Left ventricle myocardium inferior (tissue), 1 donor: Measurements from ENCODE around the gene LEP. TPM values are rescaled to one million over a fixed set of nuclear protein-coding genes. Genes with fewer than 3 reads are reported as not detected.
A peak's percentile ranks its signal among the peaks of the same experiment; 100 is the strongest.

ENCODE experiments used
- DNase-seq: peaks from one replicate; pipeline ENCODE4 v3.0.0-alpha.2; 2020
- H3K27ac ChIP-seq: fragments of 200-600 bp; replicated peaks from 2 replicates; pipeline ENCODE4 v1.8.0; 2021
- H3K27me3 ChIP-seq: fragments of 200-600 bp; 2 replicates; pipeline ENCODE4 v1.8.0; 2021; ENCODE audit warnings: low read depth
- H3K36me3 ChIP-seq: fragments of 200-600 bp; 2 replicates; pipeline ENCODE4 v1.8.0; 2021
- H3K4me1 ChIP-seq: fragments of 200-600 bp; 2 replicates; pipeline ENCODE4 v1.8.0; 2021
- H3K4me3 ChIP-seq: fragments of 200-600 bp; 2 replicates; pipeline ENCODE4 v1.8.0; 2021; ENCODE audit warnings: mild to moderate bottlenecking, moderate library complexity
- H3K9me3 ChIP-seq: fragments of 200-600 bp; replicated peaks from 2 replicates; pipeline ENCODE4 v1.8.0; 2021
- CTCF ChIP-seq: fragments of 200-600 bp; IDR thresholded peaks from 2 replicates; pipeline ENCODE4 v1.8.0; 2021; ENCODE audit warnings: antibody characterized with exemption, mild to moderate bottlenecking, borderline replicate concordance
- intact Hi-C: fragments of 100-400 bp; cut with micrococcal nuclease; formaldehyde crosslinking; loops from one replicate; pipeline ENCODE4 v1.11.0; 2022
- total RNA-seq: library from RNA; stranded (reverse); fragmentation: NEBNext Ultra II Directional; extraction: Animal tissue kit (Norgen Biotek cat#: 25700); gene quantifications from one replicate; pipeline ENCODE4 v1.2.1, GENCODE V29; 2021
- donor health status: DM: no; HTN: yes; CAD: no; lungs with severe emphysema.

LEP gene
- total RNA-seq, 1 donor from 2014 or later, result 0.14 TPM

GRCh38 chr7:128214463-128214862, 26.6 kb upstream of the LEP start:
- no peak for DNase-seq
- H3K4me3 ChIP-seq, result no peak overlapping the region
- H3K27me3 ChIP-seq, result peaks cover 74% of the 10 kb centered on the region
- no peaks in the 10 kb centered on the region for H3K4me1 ChIP-seq
- no peaks in the 10 kb centered on the region for H3K9me3 ChIP-seq
- no peak overlapping the region for H3K27ac ChIP-seq
- intact Hi-C loops, result no loop called here
- TF ChIP-seq CTCF, result no peak
- no peaks in the 10 kb centered on the region for H3K36me3 ChIP-seq

GRCh38 chr7:128215281-128215680, 25.8 kb upstream of the LEP start:
- Histone ChIP-seq H3K27ac (no peak overlapping the region), H3K4me1 (no peaks in the 10 kb centered on the region), H3K4me3 (no peak overlapping the region), H3K9me3 (no peaks in the 10 kb centered on the region), H3K27me3 (peaks cover 76% of the 10 kb centered on the region), H3K36me3 (no peaks in the 10 kb centered on the region)
- DNase-seq, result no peak
- intact Hi-C loops, result no loop called here
- no peak for TF ChIP-seq CTCF

GRCh38 chr7:128215739-128216138, 25.3 kb upstream of the LEP start:
- TF ChIP-seq CTCF, result no peak
- Histone ChIP-seq H3K4me3 (no peak overlapping the region), H3K9me3 (no peaks in the 10 kb centered on the region), H3K27me3 (peaks cover 76% of the 10 kb centered on the region), H3K4me1 (no peaks in the 10 kb centered on the region), H3K36me3 (no peaks in the 10 kb centered on the region), H3K27ac (no peak overlapping the region)
- intact Hi-C loops, result no loop called here
- DNase-seq, result no peak

- Histone ChIP-seq H3K36me3 (no peaks in the 10 kb centered on the region), H3K9me3 (no peaks in the 10 kb centered on the region), H3K27ac (no peak overlapping the region), H3K4me1 (no peaks in the 10 kb centered on the region), H3K27me3 (peaks cover 74% of the 10 kb centered on the region), H3K4me3 (no peak overlapping the region)
- no peak for TF ChIP-seq CTCF
- intact Hi-C loops, result no loop called here
- peak; percentile 30 for DNase-seq
Measured at GRCh38 chr7:128217030-128217805, 23.9 kb upstream of the LEP start.

- no peaks in the 10 kb centered on the region for H3K36me3 ChIP-seq
- H3K27me3 ChIP-seq, result peaks cover 74% of the 10 kb centered on the region
- H3K27ac ChIP-seq, result no peak overlapping the region
- no peaks in the 10 kb centered on the region for H3K9me3 ChIP-seq
- H3K4me3 ChIP-seq, result no peak overlapping the region
- intact Hi-C loops, result no loop called here
- no peak for DNase-seq
- no peak for TF ChIP-seq CTCF
- no peaks in the 10 kb centered on the region for H3K4me1 ChIP-seq
Measured at GRCh38 chr7:128217967-128218652, 23.0 kb upstream of the LEP start.
